RWPE2 (cell line): ENCODE results near the gene SLC4A3.

Source experiments
- ATAC-seq: fragments of 200-7000 bp; cut with Tn5 transposase; 3 replicates; pipeline ENCODE4 v1.9.1; 2021; ENCODE audit warnings: low read depth
- DNase-seq: peaks from one replicate; pipeline ENCODE4 v3.0.0-alpha.2; 2020; ENCODE audit warnings: low spot score
- H3K27ac ChIP-seq: fragments of 450-650 bp; 2 replicates; pipeline ENCODE4 v1.5.1; 2017; ENCODE audit warnings: mild to moderate bottlenecking; ENCODE audit not compliant: poor library complexity, severe bottlenecking
- H3K27me3 ChIP-seq: fragments of 250-450 bp; sonication (Bioruptor Pico); 2 replicates; pipeline ENCODE4 v1.5.1; 2021; ENCODE audit warnings: mild to moderate bottlenecking, moderate library complexity; ENCODE audit not compliant: insufficient read depth, poor library complexity, severe bottlenecking
- H3K36me3 ChIP-seq: fragments of 250-450 bp; sonication (Bioruptor Pico); 2 replicates; pipeline ENCODE4 v1.5.1; 2020; ENCODE audit warnings: low read depth, mild to moderate bottlenecking, moderate library complexity
- H3K4me1 ChIP-seq: fragments of 250-450 bp; sonication (Bioruptor Pico); 2 replicates; pipeline ENCODE4 v1.5.1; 2021; ENCODE audit warnings: mild to moderate bottlenecking, moderate library complexity; ENCODE audit not compliant: insufficient read depth, poor library complexity, severe bottlenecking
- H3K4me3 ChIP-seq: fragments of 250-450 bp; sonication (Bioruptor Pico); 2 replicates; pipeline ENCODE4 v1.5.1; 2021; ENCODE audit warnings: mild to moderate bottlenecking, moderate library complexity; ENCODE audit not compliant: severe bottlenecking
- H3K9me3 ChIP-seq: fragments of 250-450 bp; sonication (Bioruptor Pico); 2 replicates; pipeline ENCODE4 v1.5.1; 2021; ENCODE audit warnings: mild to moderate bottlenecking, moderate library complexity; ENCODE audit not compliant: severe bottlenecking
- TF ChIP-seq, protein P1 (sequence below): fragments of 450-650 bp; IDR thresholded peaks from one replicate; pipeline ENCODE4 v1.5.1; 2017; ENCODE audit warnings: mild to moderate bottlenecking, moderate library complexity; ENCODE audit not compliant: poor library complexity, severe bottlenecking

SLC4A3 gene

DNA sequence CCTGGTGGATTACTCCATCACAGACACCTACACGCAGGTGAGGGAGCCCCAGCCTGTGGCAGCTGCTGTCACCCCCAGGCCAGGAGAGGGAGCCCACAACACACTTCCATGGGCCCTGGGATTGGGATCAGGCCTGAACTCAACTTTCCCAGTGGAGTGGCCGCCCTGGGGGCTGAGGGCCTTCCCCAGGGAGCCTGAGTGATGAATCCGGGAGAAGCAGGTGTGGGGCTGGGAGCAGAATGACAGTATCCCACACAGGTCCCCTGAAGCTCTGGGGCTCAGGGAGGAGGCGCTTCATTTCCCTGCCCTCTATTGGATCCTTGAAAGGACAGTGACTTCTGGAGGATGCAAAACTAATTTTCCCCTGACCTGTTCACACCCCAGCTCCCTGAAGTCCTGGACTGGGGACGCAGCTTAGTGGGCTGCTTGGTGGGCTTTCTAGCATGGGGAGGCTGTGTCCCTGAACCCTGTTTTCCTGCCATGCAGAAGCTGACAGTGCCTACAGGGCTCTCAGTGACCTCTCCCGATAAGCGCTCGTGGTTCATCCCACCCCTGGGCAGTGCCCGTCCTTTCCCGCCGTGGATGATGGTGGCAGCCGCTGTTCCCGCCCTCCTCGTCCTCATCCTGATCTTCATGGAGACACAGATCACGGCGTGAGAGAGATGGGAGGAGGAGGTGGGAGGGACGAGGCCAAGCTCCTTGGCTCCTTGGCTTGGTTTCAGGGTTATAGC, 11.0 kb downstream of the SLC4A3 start:
- H3K9me3 ChIP-seq, result no peaks in the 10 kb centered on the region
- no peak overlapping the region for H3K4me3 ChIP-seq
- ATAC-seq, result no peak

DNA sequence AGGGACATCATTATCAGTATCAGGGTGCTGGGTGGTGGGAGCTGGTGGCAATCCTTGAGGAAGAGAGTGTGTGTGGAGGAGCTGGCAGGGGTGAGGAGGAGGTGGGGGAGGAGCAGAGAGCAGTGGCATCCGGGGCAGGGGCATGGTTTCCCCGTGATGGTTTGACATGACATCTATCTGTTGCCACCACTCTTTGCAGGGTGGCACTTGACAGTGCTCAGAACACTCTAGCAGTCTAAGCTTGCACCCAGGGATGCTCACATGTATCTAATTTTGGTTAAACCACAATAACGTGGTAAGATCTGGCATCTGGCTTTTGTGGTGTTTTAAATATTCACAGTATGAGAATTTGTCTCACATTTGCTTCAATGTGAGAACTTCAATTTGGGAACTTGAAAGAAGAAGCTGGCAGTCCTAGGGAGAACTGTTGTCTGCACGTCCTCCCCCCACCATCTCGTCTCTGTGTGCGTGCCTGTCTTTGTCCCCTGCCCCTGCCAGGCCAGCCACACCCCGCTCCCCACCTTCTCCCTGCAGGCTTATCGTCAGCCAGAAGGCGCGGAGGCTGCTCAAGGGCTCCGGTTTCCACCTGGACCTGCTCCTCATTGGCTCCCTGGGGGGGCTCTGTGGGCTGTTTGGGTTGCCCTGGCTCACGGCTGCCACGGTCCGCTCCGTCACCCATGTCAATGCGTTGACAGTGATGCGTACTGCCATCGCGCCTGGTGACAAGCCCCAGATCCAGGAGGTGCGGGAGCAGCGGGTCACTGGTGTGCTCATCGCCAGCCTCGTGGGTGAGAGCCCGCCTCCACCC, 11.7 kb downstream of the SLC4A3 start:
- Histone ChIP-seq H3K27me3 (no peaks in the 10 kb centered on the region), H3K4me1 (peaks cover 3% of the 10 kb centered on the region), H3K4me3 (no peak overlapping the region), H3K36me3 (peaks cover 6% of the 10 kb centered on the region; the same call in 1 of the 2 replicates), H3K9me3 (no peaks in the 10 kb centered on the region), H3K27ac (no peak overlapping the region)
- ATAC-seq (no peak), DNase-seq (no peak)
- TF ChIP-seq, protein P1, sequence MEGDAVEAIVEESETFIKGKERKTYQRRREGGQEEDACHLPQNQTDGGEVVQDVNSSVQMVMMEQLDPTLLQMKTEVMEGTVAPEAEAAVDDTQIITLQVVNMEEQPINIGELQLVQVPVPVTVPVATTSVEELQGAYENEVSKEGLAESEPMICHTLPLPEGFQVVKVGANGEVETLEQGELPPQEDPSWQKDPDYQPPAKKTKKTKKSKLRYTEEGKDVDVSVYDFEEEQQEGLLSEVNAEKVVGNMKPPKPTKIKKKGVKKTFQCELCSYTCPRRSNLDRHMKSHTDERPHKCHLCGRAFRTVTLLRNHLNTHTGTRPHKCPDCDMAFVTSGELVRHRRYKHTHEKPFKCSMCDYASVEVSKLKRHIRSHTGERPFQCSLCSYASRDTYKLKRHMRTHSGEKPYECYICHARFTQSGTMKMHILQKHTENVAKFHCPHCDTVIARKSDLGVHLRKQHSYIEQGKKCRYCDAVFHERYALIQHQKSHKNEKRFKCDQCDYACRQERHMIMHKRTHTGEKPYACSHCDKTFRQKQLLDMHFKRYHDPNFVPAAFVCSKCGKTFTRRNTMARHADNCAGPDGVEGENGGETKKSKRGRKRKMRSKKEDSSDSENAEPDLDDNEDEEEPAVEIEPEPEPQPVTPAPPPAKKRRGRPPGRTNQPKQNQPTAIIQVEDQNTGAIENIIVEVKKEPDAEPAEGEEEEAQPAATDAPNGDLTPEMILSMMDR, result no peak

More for the DNA sequence above, 11.0 kb downstream of the SLC4A3 start:
- DNase-seq, result no peak
- peaks cover 3% of the 10 kb centered on the region for H3K4me1 ChIP-seq
- peaks cover 6% of the 10 kb centered on the region; the same call in 1 of the 2 replicates for H3K36me3 ChIP-seq
- H3K27me3 ChIP-seq, result no peaks in the 10 kb centered on the region
- TF ChIP-seq, protein P1, result peak; percentile 31
- no peak overlapping the region for H3K27ac ChIP-seq

- Histone ChIP-seq H3K27me3 (no peaks in the 10 kb centered on the region), H3K4me1 (peaks cover 13% of the 10 kb centered on the region), H3K36me3 (peaks cover 6% of the 10 kb centered on the region; the same call in 1 of the 2 replicates), H3K27ac (no peak overlapping the region), H3K4me3 (no peak overlapping the region), H3K9me3 (no peaks in the 10 kb centered on the region)
- no peak for ATAC-seq
- no peak for DNase-seq
- TF ChIP-seq, protein P1, result no peak
Observed at GRCh38 chr2:219641390-219642068, 14.1 kb downstream of the SLC4A3 start.

GRCh38 chr2:219642069-219642454, 14.6 kb downstream of the SLC4A3 start:
- ATAC-seq, result no peak
- H3K4me1 ChIP-seq, result peaks cover 13% of the 10 kb centered on the region
- peaks cover 6% of the 10 kb centered on the region; the same call in 1 of the 2 replicates for H3K36me3 ChIP-seq
- no peaks in the 10 kb centered on the region for H3K9me3 ChIP-seq
- no peak overlapping the region for H3K4me3 ChIP-seq
- TF ChIP-seq, protein P1, result no peak
- no peak for DNase-seq
- H3K27ac ChIP-seq, result no peak overlapping the region
- no peaks in the 10 kb centered on the region for H3K27me3 ChIP-seq
